PC-9 (cell line): Measurements from ENCODE around the gene GGCT. TPM values are rescaled to one million over a fixed set of nuclear protein-coding genes. Genes with fewer than 3 reads are reported as not detected.

ENCODE experiments used
- BruUV-seq: library from RNA; stranded (reverse); fragments of 400-500 nt; replicated peaks from 2 replicates; lab custom pipeline; 2021; lab: Mats Ljungman, UMichigan
- CTCF ChIA-PET: fragments of 300-600 bp; sonication (Branson Sonifier 250); formaldehyde crosslinking; loops from one replicate; lab custom pipeline; 2022; ENCODE audit warnings: antibody characterized with exemption; lab: Charles Lee
- POLR2A ChIA-PET: fragments of 300-600 bp; sonication (Branson Sonifier 250); formaldehyde crosslinking; loops from one replicate; lab custom pipeline; 2022; ENCODE audit warnings: antibody characterized with exemption; ENCODE audit not compliant: unreplicated experiment; lab: Charles Lee
- DNase-seq, 2 experiments: peaks; one replicate each; pipeline versions ENCODE4 v3.0.0 to v3.0.0-alpha.2; 2015 to 2022; ENCODE audit warnings: mixed read lengths in 1 of 2
- H2AFZ ChIP-seq: fragments of 200-600 bp; sonication (generic); 2 replicates; pipeline ENCODE4 v1.8.1; 2017; ENCODE audit warnings: antibody characterized with exemption
- H3F3A ChIP-seq: fragments of 200-600 bp; sonication (generic); 2 replicates; pipeline ENCODE4 v1.8.1; 2017; ENCODE audit warnings: antibody characterized with exemption, mild to moderate bottlenecking, low read depth; ENCODE audit not compliant: insufficient read depth
- H3K27ac ChIP-seq: fragments of 200-600 bp; sonication (generic); 2 replicates; pipeline ENCODE4 v1.6.1; 2016; ENCODE audit warnings: mixed run types
- H3K27me3 ChIP-seq: fragments of 200-600 bp; sonication (generic); 2 replicates; pipeline ENCODE4 v1.6.1; 2016; ENCODE audit warnings: low read depth, mixed run types; ENCODE audit not compliant: insufficient read depth
- H3K36me3 ChIP-seq: fragments of 200-600 bp; sonication (generic); 2 replicates; pipeline ENCODE4 v1.6.1; 2016; ENCODE audit warnings: low read depth, mixed run types
- H3K4me1 ChIP-seq: fragments of 200-600 bp; sonication (generic); replicated peaks from 2 replicates; pipeline ENCODE4 v1.6.1; 2016; ENCODE audit warnings: mixed run types; ENCODE audit not compliant: insufficient read depth
- H3K4me2 ChIP-seq: fragments of 200-600 bp; sonication (generic); 2 replicates; pipeline ENCODE4 v1.6.1; 2017; ENCODE audit warnings: mixed run types
- H3K4me3 ChIP-seq: fragments of 200-600 bp; sonication (generic); 2 replicates; pipeline ENCODE4 v1.6.1; 2016; ENCODE audit warnings: mixed run types
- H3K79me2 ChIP-seq: fragments of 200-600 bp; sonication (generic); 2 replicates; pipeline ENCODE4 v1.6.1; 2017; ENCODE audit warnings: low read depth, mixed run types
- H3K9me2 ChIP-seq: fragments of 200-600 bp; sonication (generic); 2 replicates; pipeline ENCODE4 v1.8.1; 2017; ENCODE audit warnings: mild to moderate bottlenecking; ENCODE audit not compliant: insufficient read depth
- H3K9me3 ChIP-seq: fragments of 200-600 bp; sonication (generic); 2 replicates; pipeline ENCODE4 v1.8.1; 2016; ENCODE audit warnings: low read depth; ENCODE audit not compliant: insufficient read depth
- H4K20me1 ChIP-seq: fragments of 200-600 bp; sonication (generic); 2 replicates; pipeline ENCODE4 v1.8.1; 2017; ENCODE audit not compliant: insufficient read depth
- EZH2 ChIP-seq: fragments of 200-600 bp; sonication (generic); IDR thresholded peaks from 2 replicates; pipeline ENCODE4 v1.8.0; 2017; ENCODE audit warnings: antibody characterized with exemption, low read depth
- intact Hi-C: fragments of 100-400 bp; cut with micrococcal nuclease; formaldehyde crosslinking; loops from one replicate; pipeline ENCODE4 v1.10.0; 2022; ENCODE audit not compliant: unreplicated experiment
- total RNA-seq: library from RNA; stranded (reverse); gene quantifications from 2 replicates; pipeline ENCODE4 v1.2.3, GENCODE V29; 2021
- TF ChIP-seq, protein P1 (sequence below): fragments of 200-600 bp; sonication (generic); conservative IDR thresholded peaks from 2 replicates; pipeline ENCODE4 v1.6.1; 2017; ENCODE audit warnings: mixed run types, antibody characterized with exemption, mild to moderate bottlenecking, moderate library complexity

GGCT gene
- total RNA-seq, 1 experiment from 2014 or later, result 162 TPM

- H3K9me2 ChIP-seq, result no peaks in the 10 kb centered on the region
- peaks cover 63% of the 10 kb centered on the region for H3K79me2 ChIP-seq
- no peak for TF ChIP-seq EZH2
- TF ChIP-seq, protein P1, sequence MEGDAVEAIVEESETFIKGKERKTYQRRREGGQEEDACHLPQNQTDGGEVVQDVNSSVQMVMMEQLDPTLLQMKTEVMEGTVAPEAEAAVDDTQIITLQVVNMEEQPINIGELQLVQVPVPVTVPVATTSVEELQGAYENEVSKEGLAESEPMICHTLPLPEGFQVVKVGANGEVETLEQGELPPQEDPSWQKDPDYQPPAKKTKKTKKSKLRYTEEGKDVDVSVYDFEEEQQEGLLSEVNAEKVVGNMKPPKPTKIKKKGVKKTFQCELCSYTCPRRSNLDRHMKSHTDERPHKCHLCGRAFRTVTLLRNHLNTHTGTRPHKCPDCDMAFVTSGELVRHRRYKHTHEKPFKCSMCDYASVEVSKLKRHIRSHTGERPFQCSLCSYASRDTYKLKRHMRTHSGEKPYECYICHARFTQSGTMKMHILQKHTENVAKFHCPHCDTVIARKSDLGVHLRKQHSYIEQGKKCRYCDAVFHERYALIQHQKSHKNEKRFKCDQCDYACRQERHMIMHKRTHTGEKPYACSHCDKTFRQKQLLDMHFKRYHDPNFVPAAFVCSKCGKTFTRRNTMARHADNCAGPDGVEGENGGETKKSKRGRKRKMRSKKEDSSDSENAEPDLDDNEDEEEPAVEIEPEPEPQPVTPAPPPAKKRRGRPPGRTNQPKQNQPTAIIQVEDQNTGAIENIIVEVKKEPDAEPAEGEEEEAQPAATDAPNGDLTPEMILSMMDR, result no peak
- H3K4me1 ChIP-seq, result peaks cover 45% of the 10 kb centered on the region
- ChIA-PET CTCF (no interaction called here), POLR2A (interaction anchor here (0.7 kb wide), 1 partner anchor 202 kb away, joined by 3 read pairs; no protein-coding TSS in a partner anchor)
- peaks cover 15% of the 10 kb centered on the region; the same call in 1 of the 2 replicates for H3F3A ChIP-seq
- peaks cover 36% of the 10 kb centered on the region for H3K36me3 ChIP-seq
- no TSS peak for BruUV-seq
- peak overlapping the region; percentile 91 for H3K4me2 ChIP-seq
- peak; percentile 46 to 75 for DNase-seq
- H3K27ac ChIP-seq, result peak overlapping the region; percentile 48
- no peaks in the 10 kb centered on the region for H4K20me1 ChIP-seq
- intact Hi-C loops, result loop anchor here (1.0 to 10.0 kb wide), 4 partner anchors 43 to 358 kb away; partner anchors contain the start of gene GARS1
- no peak overlapping the region for H2AFZ ChIP-seq
- H3K9me3 ChIP-seq, result 0 out of 2 replicates have a peak, but pooled peaks cover 4% of the 10 kb centered on the region
- no peaks in the 10 kb centered on the region for H3K27me3 ChIP-seq
- H3K4me3 ChIP-seq, result peak overlapping the region; percentile 81; the same call in 1 of the 2 replicates
Observed at GRCh38 chr7:30502470-30503251, 2.0 kb downstream of the GGCT start.

DNA sequence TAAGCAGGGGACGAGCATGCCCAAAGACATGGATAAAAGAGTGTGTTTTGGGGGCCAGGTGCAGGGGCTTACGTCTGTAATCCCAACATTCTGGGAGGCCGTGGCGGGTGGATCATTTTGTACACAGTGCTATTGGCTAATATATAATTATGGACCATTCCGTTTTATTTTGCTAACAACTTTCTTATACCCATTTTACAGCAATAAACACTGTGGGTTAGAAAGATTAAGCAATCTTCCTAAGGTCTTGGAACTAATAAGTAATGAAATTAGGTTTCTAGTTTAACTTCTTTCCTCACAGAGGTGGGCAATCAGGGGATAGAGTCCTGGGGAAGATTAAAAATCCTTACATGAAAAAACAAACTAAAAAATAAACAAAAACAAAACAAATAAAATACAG, 3.4 kb downstream of the GGCT start:
- H3K4me3 ChIP-seq, result no peak overlapping the region
- H3K4me1 ChIP-seq, result peaks cover 45% of the 10 kb centered on the region
- H3K79me2 ChIP-seq, result peaks cover 63% of the 10 kb centered on the region
- peaks cover 24% of the 10 kb centered on the region for H3F3A ChIP-seq
- H3K9me2 ChIP-seq, result no peaks in the 10 kb centered on the region
- BruUV-seq, result no TSS peak
- H4K20me1 ChIP-seq, result no peaks in the 10 kb centered on the region
- intact Hi-C loops, result loop anchor here (5.0 to 10.0 kb wide), 3 partner anchors 94 to 356 kb away; partner anchors contain the start of gene GARS1
- H3K9me3 ChIP-seq, result 0 out of 2 replicates have a peak, but pooled peaks cover 4% of the 10 kb centered on the region
- POLR2A ChIA-PET, result no interaction called here
- TF ChIP-seq EZH2, result no peak
- TF ChIP-seq, protein P1, result no peak
- H3K4me2 ChIP-seq, result peak overlapping the region; percentile 91
- no peak for DNase-seq
- H3K27me3 ChIP-seq, result no peaks in the 10 kb centered on the region
- no peak overlapping the region for H3K27ac ChIP-seq
- H3K36me3 ChIP-seq, result peaks cover 48% of the 10 kb centered on the region
- CTCF ChIA-PET, result interaction anchor here (0.6 kb wide), 1 partner anchor 13 kb away, joined by 6 read pairs; no protein-coding TSS in a partner anchor
- no peak overlapping the region for H2AFZ ChIP-seq

- H3K27ac ChIP-seq, result no peak overlapping the region
- no peak for DNase-seq
- H3K4me2 ChIP-seq, result no peak overlapping the region
- intact Hi-C loops, result no loop called here
- CTCF ChIA-PET, result no interaction called here
- no peaks in the 10 kb centered on the region for H3K27me3 ChIP-seq
- H3K9me3 ChIP-seq, result peaks cover 14% of the 10 kb centered on the region
- POLR2A ChIA-PET, result no interaction called here
- no peaks in the 10 kb centered on the region for H3K9me2 ChIP-seq
- no TSS peak for BruUV-seq
- TF ChIP-seq, protein P1, result no peak
- TF ChIP-seq EZH2, result no peak
- peaks cover 20% of the 10 kb centered on the region for H3F3A ChIP-seq
- no peaks in the 10 kb centered on the region for H3K79me2 ChIP-seq
- H2AFZ ChIP-seq, result no peak overlapping the region
- H4K20me1 ChIP-seq, result no peaks in the 10 kb centered on the region
- no peak overlapping the region for H3K4me3 ChIP-seq
- peaks cover 21% of the 10 kb centered on the region for H3K36me3 ChIP-seq
- H3K4me1 ChIP-seq, result no peaks in the 10 kb centered on the region
Observed at GRCh38 chr7:30493228-30493627, 11.4 kb downstream of the GGCT start.
